Brain pericyte (primary cell): ENCODE measurements around the gene GPR89A.
A peak's percentile ranks its signal among the peaks of the same experiment; 100 is the strongest.
"Not testable (repeated sequence)": the region's sequence is repeated elsewhere in the genome, so short reads cannot be mapped to it uniquely, and the experiment has no call there.

ENCODE experiments used
- DNase-seq: peaks from one replicate; pipeline ENCODE4 v3.0.0-alpha.2; 2012; ENCODE audit warnings: low read depth, low spot score

GPR89A gene

DNA sequence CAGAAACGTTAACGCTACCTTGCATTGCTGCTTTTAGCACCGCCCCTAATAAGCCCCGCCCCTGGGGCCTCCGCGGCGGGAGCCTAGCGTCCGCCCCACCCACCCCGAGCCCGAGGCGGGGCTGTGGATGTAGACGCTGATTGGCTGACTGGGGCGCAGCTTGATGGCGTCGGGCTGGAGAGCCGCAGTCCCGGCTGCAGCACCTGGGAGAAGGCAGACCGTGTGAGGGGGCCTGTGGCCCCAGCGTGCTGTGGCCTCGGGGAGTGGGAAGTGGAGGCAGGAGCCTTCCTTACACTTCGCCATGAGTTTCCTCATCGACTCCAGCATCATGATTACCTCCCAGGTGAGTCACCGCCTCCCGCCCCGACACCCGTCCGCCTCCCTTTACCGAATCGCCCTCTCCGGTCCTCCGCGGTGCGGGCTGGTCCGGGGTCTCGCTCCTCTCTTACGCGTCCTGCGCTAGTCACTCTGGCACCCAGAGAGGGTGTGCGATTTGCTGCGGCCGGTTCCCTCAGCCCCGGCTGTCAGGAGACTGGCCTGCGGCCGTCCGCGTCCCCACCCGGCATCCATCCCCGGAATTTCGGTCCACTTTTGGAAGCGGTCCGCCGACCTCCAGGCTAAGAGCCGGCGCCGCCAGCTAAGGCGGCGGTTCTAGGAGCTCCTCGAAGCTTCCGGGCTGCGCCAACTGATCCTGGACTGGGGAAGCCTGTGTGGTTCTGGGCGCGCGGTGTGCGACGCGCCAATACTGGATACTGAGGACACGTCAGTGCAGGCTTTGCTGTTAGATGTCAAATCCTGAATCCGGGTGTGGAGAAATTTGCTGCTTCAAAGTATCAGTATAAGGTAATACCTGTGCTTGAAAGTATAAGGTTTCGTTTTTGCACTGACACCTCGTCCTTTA is at the start of gene GPR89A:
TSS of gene GPR89A (plus strand) at position 156 of the 901 bp plus-strand sequence. CDS start at position 302, 146 bp downstream.
- DNase-seq = peak; percentile 54

DNA sequence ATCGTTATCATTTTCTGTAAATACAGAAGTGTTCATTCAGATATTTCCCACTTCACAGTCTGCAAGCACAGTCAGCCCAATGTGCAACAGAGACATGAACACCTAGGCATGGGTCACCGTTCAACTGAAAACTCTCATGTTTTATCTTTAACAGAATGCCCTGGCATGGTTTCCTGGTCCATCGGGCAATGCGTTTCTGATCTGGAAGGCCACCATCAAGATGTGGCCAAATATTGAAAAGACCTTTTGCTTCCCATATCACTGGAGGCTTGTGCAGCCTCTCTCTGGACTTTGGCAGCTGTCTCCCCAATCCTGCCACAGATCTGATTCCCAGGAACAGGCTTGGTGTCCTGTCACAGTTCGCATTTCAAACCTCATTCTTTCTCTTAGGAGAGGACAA is 21.0 kb upstream of the GPR89A start:
- not testable (repeated sequence) for DNase-seq

DNA sequence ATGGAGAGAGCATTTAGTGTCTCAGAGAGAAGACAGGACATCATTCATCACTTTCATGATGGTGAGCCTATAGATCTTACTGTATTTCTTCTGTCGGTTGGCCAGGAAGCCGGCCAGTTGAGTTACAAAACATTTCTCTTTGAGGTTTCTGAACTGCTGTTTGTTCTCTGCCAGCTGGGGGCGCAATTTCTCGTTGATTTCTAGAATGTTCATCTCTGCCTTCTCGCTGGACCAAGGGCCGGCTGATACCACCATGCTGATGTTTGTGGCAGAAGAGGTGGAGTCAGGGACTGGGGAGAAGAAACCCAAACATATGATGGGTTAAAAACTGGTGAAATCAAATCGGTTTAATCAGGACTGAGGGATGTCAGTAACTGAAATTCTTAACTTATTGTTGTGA is 17.0 kb upstream of the GPR89A start:
- not testable (repeated sequence) for DNase-seq

DNA sequence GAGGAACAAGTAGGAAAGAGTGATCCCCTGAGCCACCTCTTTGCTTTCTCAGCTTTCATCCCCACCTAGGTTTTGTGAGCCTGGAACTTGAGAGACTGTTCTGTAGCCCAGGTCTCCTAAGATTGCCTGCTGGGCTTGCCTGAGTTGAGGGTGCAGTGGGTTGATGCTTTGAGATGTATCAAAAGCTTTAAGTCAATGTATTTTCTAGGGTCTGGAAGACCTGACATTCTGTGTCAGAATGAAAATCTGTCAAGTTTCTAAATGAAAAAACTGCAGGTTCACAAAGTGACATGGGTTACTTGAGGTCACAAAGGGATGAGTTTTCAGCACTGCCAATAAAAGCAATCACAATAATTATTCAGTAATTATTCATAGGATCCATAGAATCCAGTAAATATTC is 15.4 kb upstream of the GPR89A start:
- not testable (repeated sequence) for DNase-seq

DNA sequence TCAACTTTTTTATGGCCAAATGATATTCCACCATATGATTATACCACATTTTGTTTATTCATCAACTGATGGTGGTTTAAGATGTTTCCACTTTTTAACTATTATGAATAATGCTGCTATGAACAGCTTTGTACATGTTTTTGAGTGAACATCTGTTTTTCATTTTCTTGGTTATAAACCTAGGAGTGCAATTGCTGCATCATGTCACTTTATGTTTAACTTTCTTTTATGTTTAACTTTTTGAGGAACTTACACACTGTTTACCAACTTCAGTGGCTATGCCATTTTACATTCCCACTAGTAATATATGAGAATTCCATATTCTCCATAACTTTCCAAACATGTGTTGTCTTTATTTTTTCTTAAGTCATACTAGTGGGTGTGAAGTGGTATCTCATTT is 12.4 kb upstream of the GPR89A start:
- not testable (repeated sequence) for DNase-seq

DNA sequence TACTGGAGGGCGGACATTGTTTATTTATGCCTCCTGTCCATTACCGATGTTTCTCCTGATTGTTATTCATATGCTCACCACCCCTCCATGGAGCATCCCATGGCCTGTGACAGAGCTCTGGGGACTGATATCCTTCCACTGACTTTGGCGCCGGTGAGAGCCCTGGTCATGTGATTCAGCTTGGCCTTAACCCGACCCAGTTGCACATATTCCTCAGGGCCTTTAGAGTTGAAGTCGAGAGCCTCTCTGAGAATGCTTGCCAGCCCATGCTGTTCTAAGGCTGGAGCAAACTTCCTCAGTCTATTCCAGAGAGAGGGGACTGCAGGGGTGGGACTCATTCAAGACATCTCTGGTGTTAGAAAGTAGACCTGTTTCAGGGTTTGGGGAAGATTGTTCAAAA is 11.6 kb upstream of the GPR89A start:
- not testable (repeated sequence) for DNase-seq

DNA sequence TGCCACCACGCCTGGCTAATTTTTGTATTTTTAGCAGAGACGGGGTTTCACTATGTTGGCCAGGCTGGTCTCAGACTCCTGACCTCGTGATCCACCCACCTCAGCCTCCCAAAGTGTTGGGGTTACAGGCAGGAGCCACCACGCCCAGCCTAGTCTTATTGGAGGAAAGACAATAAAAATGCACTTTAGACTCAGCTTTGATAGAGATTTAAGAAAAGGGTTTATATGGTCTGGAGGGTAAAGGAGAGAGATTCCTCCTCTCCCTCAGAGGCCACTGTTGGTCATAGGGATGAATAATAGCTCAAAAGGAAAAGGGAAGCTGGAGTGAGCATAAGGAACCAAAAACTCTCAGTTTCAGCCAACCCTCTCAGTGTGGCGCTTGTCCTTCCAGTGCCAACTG is 8.4 kb upstream of the GPR89A start:
- not testable (repeated sequence) for DNase-seq

DNA sequence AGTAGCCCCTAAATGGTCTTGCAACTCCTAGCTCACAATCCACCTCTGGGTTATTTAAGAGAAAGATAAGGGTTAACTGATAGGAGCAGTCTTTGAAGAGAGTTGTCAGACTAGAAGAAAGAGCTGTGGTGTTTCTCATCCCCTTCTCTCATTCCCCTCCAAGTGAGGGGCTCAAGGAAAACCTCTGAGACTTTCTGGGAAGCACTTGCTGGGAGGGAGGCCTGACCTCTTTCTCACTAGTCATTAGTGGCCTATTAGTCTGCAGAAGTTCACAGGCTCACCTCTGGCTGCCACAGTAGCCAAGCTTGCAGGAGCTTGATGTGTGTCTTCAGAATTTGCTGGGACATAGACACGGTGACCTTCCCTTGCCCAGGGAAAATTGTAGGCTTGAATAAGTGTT is 6.2 kb upstream of the GPR89A start:
- no peak for DNase-seq

DNA sequence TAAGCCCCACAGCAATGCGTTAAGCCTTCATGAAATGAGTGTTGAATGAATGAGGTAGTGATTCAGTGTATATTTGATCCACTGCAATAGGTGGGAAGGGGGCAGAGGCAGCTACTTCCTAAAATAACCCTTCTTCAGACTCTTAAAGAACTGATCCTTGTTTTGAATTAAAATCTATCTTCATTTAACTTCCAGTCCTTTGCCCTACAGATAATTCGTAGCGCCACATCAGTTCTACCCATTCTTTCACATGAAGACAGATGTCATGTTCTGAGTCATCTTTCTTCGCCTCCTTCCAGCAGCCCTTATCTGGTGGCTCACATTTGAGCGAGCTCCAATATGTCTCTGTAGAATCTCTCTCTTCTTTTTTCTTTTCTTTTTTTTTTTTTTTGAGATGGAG is 948 bp upstream of the GPR89A start:
- DNase-seq = not testable (repeated sequence)

DNA sequence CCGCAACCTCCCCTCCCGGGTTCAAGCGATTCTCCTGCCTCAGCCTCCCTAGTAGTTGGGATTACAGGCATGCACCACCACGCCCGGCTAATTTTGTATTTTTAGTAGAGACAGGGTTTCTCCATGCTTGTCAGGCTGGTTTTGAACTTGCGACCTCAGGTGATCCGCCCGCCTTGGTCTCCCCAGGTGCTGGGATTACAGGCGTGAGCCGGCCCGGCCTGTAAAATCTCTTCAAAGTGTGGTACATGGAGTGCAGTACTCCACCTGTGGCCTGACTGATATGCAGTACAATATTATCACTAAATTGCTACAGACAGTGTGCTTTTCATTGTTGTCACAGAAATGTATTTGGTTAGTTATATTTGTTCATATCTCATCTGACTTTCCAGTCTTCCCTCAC is 499 bp upstream of the GPR89A start:
- not testable (repeated sequence) for DNase-seq

DNA sequence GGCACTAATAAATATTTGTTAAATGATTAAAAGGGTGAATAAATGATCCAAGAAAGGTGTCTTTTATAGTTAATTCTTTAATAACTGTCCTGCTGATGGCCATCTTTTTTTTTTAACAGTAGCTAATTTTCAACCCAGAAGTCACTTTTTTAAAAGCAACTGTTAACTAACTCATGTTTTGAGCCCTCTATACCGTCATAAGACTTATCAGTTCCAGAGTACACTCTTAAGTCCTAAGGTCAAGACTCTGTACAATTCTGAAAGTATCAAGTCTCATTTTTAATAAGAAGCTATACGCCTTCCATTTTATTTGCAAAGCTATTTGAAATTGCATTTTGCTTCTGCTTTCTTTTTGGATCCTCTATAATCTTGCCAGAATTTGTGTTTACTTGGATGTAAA is 3.0 kb downstream of the GPR89A start:
- not testable (repeated sequence) for DNase-seq

DNA sequence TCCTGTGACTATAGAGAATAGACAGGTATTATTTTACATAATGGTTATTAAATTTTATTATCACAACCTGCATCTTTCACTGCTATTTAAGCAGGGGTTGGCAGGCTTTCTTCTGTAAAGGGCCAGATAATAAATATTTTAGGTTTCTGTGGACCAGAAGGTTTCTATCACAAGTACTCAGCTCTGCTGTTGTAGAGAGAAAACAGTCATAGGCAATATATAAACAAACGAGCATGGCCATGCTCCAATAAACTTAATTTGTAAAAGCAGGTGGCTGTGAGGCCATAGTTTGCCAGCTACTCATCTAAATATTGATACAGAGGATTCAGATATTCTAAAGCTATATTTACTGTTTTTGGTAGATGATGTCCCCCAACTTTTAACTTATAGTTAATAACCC is 12.3 kb downstream of the GPR89A start:
- not testable (repeated sequence) for DNase-seq

DNA sequence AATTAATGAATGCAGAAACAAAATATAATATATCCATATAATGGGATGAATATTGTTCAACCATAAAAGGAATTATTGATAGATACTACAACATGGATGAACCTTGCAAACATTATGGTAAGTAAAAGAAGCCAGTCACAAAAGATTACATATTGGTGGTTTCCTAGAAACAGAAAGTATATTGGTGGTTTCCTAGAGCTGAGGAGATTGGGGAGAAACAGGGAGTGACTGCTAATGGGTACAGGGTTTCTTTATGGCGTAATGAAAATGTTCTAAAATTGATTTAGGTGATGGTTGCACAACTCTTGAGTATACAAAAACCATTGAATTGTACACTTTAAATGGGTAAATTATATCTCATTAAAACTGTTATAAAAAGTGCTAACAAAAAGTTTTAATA is 14.4 kb downstream of the GPR89A start:
- DNase-seq = not testable (repeated sequence)

DNA sequence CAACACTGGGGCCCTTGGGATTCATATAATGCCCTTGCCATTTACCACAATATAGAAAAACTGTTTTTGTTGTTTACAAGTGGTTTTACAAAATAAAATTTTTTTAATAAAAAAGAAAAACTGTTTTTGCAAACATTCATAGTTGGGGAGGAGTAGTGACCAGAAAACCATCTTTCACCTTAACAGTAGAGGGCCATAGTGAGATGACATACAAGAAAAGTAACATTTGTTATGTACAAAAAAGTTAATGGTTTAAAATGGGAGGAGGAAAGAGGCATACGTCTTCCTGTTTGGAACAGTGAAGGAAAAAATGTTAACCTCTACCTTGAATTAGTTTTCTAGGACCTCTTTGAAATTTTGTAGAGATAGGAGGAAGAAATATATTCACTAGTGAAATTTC is 28.4 kb downstream of the GPR89A start:
- DNase-seq = not testable (repeated sequence)

DNA sequence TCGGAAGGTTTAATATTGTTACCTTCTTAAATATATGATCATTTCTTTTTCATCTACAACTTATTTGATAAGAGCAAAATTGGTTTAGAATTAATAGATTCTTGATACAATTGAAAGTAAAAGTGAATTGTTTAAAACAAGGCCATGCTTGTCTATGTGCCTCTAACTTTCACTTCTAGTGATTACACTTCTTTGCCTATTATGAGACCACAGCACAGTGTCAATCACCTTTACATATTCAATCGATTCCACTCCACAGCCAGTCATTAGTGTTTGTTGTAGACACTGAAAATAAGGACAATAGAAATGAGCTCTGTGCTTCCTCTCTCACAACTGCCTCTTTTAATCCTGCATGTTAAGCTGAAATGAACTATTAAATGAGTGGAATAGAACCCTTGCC is 34.1 kb downstream of the GPR89A start:
- not testable (repeated sequence) for DNase-seq

DNA sequence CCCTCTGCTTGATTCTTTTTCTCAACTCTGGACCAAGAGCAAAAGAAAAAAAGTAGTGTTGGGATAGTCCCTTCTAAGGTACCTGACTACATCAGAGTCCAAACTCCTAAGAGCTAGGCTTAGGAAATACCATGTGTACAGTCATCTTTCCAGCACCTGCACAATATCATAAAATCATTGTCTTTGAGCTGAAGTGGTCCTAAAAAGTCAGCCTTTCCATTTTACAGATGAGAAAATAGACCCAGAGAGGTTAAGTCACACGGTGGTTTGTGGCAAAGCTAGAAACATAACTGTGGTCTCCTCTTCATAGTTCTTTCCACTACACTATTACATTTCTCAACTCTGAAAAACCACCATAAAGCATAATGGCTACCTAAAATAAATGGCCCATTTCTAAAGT is 36.2 kb downstream of the GPR89A start:
- not testable (repeated sequence) for DNase-seq

DNA sequence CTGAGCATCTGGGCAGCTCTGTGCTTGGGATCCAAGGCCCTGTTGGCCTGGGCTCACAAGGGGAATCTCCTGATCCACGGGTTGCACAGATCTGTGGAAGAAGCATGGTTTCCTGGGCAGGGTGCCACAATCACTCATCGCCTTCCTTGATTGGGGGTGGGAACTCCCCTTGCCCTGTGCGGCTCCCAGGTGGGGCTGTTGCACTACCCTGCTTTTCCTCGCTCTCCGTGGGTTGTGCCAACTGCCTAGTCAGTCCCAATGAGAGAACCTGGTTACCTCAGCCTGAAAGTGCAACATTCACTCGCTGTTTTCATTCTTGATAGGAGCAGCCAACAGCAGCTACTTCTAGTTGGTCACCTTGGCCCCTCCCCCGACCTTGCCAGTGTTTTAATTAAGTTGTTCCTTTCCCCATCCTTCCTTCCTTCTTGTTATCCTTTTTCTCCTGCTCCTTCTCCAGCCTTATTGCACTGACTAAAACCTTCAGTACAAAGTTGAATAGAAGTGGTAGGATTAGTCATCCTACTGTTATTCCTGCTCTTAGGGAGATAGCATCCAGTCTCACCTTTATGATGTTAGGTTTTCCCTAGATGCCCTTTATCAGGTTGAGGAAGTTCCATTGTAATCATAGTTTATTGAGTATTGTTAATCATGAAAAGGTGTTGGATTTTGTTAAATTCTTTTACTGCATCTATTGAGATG is 48.6 kb downstream of the GPR89A start:
- DNase-seq = not testable (repeated sequence)

DNA sequence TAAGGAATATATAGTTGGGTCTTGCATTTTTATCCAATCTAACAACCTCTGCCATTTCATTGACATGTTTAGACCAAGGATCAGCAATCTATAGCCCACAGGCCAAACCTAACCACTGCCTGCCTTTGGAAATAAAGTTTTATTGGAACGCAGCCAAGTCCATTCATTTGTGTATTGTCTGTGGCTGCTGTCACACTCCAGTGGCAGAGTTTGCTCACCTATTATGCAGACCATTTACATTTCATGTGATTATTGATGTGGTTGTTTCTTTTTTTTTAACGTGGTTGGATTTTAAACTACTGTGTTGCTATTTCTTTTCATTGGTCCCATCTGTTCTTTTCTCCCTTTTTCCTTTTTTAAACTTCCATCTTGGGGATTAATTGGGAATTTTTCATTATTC is 54.7 kb downstream of the GPR89A start:
- not testable (repeated sequence) for DNase-seq

DNA sequence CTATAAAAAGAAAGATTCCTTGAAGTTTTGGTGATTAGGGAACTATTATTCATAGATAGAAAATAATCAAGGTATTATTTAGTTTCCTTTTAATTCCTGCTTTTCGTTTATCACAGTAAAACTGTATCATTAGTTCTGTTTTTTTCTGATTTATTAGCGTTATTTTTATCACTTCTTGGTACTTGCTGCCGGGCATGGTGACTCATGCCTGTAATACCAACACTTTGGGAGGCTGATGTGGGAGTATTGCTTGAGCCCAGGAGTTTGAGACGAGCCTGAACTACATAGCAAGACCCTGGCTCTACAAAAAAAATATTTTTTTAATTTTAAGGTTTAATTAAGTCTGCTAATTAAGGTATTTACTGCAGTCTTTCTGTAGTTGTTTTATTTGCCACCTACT is 57.2 kb downstream of the GPR89A start:
- DNase-seq = not testable (repeated sequence)

DNA sequence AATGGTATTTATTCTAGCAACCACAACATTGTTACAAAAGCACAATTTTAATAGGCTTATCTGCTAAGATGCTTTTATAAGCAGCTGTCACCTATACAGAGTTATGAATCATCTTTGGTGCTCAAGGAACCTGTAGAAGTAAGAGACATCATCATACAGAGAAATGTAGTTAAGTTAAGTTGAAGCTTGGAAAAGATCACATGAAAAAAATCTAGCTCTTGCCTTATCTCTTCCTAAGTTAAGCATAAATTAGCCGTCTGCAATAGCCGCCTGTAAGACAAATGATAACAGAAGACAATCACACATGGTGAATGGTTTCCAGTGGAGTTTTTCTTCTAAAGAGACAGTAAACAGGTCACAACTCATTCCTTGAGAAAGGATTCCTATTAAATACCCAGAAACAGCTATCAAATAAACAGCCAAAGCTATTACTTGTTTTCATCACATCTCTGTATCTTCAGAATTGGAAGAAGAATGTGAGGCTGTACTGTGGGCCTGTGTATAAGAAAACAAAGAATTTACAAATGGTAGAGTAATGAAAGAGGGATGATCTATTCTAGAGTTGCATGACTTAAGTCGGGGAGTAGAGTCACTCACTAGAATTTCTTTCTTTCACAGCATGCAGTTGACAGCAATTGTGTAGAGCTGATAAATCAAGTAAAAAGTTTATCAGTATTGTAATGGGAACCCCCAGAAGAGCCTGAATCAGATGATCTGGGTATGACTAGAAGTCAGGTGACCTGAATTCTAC is 63.4 kb downstream of the GPR89A start:
- not testable (repeated sequence) for DNase-seq

DNA sequence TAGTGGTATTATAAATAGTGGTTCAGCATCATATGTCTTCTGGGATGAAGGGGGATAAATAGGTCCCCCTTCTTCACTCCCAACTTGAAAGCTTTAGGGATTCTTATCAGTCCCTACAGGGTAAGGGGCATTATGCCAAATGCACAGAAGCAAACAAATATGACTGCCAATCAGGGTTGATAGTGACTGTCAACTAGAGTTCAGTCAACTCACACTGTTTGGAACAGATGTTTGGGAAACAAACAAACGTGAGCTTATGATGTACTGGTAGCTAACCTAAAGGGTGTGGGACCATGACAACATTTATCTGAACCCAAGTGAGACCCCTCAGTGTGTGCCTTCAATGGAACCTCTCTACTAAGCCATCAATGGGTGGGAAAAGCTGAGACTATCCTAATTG is 65.4 kb downstream of the GPR89A start:
- DNase-seq = not testable (repeated sequence)

DNA sequence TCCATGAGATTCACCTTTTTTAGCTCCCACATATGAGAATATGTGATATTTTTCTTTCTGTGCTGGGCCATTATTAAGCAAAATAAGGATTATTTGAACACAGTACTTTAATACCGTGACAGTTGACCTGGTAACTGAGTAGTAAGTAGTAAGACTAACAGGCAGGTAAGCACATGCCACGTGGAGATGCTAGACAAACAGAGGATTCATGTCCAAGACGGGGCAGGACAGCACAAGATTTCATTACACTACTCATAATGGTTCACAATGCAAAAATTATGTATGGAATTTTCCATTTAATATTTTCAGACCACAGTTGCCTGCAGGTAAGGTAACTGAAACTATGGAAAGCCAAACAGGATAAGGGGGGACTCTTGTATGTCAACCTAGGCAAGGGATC is 77.1 kb downstream of the GPR89A start:
- not testable (repeated sequence) for DNase-seq
